HT1080 (cell line): ENCODE measurements around the gene MRFAP1. TPM values are rescaled to one million over a fixed set of nuclear protein-coding genes. Genes with fewer than 3 reads are reported as not detected.
"Not testable (repeated sequence)": the region's sequence is repeated elsewhere in the genome, so short reads cannot be mapped to it uniquely, and the experiment has no call there.

Source experiments
- DNase-seq: peaks from one replicate; pipeline ENCODE4 v3.0.0-alpha.2; 2015; ENCODE audit warnings: low read depth
- total RNA-seq: library from RNA; depleted of rRNA; stranded (reverse); fragments of >200 nt; shearing (Covaris generic); gene quantifications from 2 replicates; pipeline ENCODE4 v1.2.3, GENCODE V29; 2014

The MRFAP1 gene
- total RNA-seq, 1 experiment from 2014 or later = 155 TPM

- DNase-seq = no peak
Observed at GRCh38 chr4:6633091-6633906, 7.2 kb upstream of the MRFAP1 start.

DNA sequence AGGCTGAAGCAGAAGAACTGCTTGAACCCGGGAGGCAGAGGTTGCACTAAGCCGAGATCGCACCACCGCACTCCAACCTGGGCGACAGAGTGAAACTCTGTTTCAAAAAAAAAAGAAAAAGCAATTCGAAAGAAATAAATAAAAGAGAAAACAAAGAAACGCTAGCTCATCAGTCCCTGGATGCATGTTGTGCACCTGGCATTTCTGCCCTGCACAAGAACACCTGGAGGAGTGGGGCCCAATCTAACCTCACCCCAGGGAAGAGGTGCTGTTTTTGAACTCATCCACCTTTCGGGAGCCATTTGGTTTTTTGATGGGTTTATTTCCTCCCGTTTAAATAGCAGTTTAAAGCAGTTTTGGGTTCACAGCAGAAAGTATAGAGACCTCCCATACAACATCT, 5.7 kb upstream of the MRFAP1 start:
- DNase-seq = no peak

GRCh38 chr4:6639137-6639680, 1.3 kb upstream of the MRFAP1 start:
- DNase-seq = no peak

DNA sequence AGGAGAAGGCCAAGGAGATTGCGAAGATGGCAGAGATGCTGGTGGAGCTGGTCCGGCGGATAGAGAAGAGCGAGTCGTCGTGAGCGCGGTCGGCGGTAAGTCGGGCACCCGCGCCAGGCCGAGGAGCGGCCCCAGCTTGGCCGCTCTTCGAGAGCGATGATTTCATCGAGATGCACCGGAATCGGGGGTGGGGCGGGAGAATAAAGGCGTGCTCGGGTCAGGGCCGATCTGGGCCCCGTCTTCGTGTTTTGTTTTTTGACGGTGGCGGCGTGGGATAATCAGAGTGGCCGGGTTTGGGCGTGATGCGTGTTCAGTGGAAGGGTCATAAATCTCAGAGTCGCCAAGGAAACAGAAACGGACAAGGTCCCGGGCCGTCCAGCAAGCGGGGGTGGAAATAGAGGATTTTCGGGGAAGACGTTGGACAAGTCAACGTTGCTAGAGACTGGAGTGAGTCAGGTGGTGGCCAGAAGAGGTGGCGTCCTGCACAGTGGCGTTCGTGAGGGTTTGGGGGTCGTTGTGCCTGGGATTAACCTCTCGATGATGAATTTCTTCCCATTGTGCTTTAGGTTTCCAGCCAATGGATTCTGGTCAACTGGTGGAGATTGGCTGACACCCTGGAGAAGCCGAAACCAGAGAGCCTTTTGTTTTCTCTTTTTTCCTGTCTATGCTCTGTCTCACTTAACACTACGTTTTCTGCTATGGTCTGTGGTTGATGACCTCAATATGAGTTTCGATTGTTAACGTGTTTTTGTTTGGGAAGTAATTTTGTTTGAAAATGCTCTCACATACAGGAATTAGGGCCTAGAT, 882 bp downstream of the MRFAP1 start:
- DNase-seq = peak; percentile 28

DNA sequence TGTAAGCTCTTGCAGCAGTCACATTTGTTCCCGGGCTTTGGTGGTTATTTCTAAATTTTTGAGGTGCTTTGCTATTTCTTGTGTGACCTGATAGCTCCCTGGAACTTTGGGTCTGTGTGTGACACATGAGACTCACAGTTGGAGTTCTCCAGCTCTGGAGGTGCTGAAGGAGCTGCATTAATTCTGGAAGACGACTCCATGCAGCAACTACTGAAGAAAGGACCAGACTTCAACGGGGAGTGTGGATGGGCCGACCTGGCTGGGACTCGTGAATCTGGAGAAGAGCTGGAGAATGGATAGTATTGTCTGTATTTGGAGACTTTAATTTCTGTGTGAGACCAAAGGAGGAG, 1.5 kb downstream of the MRFAP1 start:
- DNase-seq = no peak

DNA sequence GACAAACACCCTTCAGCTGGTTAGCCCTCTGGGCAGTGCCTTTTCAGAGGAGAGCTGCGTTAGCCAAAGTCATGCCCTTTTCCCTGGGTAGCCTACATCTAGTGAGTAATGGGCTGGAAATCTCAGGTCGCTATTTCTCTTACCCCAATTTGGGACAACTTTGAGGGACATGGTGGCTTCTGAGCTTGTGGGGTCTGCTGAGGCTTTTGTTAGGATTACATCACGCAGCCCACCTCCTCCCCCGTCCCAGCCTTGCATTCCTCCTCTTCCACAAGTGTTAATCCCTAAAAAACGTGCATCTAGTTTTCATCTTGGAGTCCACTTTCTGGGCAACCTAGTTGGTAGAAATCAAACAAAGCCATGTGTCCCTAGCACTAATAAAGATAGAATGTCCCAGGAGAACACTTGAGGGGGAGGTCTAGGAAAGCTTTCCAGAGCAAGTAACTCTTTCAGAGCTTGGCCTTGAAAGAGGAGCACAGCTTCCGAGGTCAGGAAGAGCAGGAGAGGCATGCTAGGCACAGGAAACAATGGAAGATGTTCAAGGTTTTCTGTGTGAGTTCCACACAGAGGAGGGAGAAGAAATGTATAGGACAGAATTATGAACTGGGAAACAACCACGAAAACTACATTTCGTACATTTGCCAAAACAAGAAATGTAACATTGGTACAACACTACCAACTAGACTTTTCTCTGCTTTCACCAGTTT, 2.8 kb downstream of the MRFAP1 start:
- DNase-seq = no peak

- no peak for DNase-seq
Observed at GRCh38 chr4:6644792-6645530, 4.5 kb downstream of the MRFAP1 start.

DNA sequence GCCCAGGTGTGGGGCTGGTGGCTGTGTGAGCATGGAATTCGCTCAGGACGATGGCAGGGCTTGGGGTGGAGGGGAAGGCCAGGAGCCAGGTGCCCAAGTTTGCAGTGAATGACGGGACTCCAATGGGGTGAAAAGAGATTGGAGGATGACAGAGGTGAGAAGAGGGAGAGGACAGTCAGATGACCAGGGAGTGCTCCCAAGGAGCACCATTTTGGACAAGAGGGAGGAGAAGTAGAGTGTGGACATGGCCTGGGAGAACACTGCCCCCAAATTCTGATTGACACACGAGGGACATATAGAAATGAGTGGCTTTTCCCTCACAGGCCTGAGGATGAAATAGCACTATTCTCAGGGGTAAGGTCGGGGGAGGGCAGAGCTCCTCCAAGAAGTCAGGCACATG, 6.7 kb downstream of the MRFAP1 start:
- DNase-seq = no peak

- DNase-seq = no peak
Observed at GRCh38 chr4:6647582-6648230, 7.2 kb downstream of the MRFAP1 start.

GRCh38 chr4:6649216-6649615, 8.7 kb downstream of the MRFAP1 start:
- no peak for DNase-seq

DNA sequence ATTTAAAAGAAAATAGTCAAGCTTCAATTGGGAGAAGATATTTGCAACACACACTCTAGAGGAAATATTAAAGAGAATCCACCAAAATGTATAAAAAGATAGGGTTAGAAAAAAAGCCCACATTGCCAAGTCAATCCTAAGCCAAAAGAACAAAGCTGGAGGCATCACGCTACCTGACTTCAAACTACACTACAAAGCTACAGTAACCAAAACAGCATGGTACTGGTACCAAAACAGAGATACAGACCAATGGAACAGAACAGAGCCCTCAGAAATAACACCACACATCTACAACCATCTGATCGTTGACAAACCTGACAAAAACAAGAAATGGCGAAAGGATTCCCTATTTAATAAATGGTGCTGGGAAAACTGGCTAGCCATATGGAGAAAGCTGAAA, 13.7 kb downstream of the MRFAP1 start:
- DNase-seq = not testable (repeated sequence)

DNA sequence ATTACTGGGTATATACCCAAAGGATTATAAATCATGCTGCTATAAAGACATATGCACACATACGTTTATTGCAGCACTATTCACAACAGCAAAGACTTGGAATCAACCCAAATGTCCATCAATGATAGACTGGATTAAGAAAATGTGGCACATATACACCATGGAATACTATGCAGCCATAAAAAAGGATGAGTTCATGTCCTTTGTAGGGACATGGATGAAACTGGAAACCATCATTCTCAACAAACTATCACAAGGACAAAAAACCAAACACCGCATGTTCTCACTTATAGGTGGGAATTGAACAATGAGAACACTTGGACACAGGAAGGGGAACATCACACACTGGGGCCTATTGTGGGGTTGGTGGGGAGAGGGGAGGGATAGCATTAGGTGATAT, 14.8 kb downstream of the MRFAP1 start:
- DNase-seq = not testable (repeated sequence)

DNA sequence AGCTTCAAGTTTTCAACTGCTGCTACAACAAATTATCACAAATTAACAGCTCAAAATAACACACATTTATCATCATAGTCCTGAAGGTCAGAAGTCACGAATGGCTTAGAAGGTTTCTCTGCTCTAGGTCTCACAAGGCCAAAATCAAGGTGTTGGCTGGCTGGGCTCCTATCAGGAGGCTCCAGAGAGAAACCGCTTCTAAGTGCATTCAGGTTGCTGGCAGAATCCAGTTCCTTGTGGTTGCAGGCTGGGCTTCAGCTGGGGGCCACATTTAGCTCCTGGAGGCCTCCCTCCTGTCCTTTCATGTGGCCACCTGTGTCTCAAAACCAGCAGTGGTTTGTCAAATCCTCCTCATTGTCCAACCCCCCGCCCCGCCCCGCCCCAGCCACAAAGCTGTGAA, 15.4 kb downstream of the MRFAP1 start:
- no peak for DNase-seq

- DNase-seq = no peak
Observed at GRCh38 chr4:6657242-6658208, 17.0 kb downstream of the MRFAP1 start.

DNA sequence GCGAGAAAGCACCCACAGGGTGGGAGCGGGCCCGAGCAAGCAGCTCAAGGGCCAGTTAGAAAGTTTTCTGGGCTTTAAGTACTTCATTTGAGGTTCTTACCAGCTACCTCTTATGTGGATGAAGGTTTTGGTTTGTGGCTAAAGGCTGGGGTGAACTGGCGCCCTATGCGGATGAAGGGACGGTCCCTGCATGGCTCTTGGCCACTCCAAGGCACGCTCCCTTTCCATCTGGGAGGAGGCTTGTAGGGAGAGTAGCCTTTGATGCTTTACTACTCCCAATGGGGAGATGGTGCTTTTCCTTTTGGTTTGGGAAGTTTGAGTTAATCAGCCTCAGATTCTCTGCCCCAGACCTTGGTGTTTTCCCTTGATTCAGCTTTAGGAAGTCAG, 17.7 kb downstream of the MRFAP1 start:
- DNase-seq = no peak

DNA sequence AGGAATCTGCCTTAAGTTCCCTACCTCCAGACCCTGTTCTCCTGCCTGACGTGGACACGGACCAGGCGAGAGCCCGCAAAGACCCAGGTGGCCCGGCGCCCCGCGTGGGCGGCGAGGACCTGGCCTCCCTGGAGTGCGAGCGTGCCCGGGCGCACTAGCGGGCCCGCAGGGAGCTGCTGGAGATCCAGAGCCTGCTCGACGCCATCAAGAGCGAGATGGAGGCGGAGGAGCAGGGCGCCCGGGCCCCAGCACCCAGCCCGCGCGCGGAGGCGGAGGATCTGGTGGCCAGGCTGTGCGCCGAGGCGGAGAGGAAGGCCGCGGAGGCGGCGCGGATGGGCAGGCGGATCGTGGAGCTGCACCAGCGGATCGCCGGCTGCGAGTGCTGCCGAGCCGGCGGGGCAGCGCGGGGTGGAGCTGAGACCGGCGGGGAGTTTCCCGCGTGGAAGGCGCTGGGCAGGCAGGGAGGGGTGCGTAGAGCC, 18.2 kb downstream of the MRFAP1 start:
- DNase-seq = no peak

- DNase-seq = no peak
Observed at GRCh38 chr4:6659897-6660296, 19.4 kb downstream of the MRFAP1 start.

GRCh38 chr4:6660430-6660829, 19.9 kb downstream of the MRFAP1 start:
- peak; percentile 33 for DNase-seq

GRCh38 chr4:6662591-6662990, 22.1 kb downstream of the MRFAP1 start:
- DNase-seq = no peak
